SK-N-SH (cell line): ENCODE results near the gene OTUD5. TPM values are rescaled to one million over a fixed set of nuclear protein-coding genes. Genes with fewer than 3 reads are reported as not detected.

ENCODE experiments used
- CTCF ChIA-PET: fragments of 300-600, 350-600 bp; formaldehyde crosslinking; extraction: SDS; loops from one replicate; lab custom pipeline; 2021; lab: Yijun Ruan, JAX
- POLR2A ChIA-PET: fragments of 350-600 bp; sonication (Branson Sonifier 250); formaldehyde crosslinking; extraction: SDS; loops from one replicate; lab custom pipeline; 2020; ENCODE audit warnings: antibody characterized with exemption, inconsistent platforms; lab: Yijun Ruan, JAX
- DNase-seq: peaks from one replicate; pipeline ENCODE4 v3.0.0; 2012
- H2AFZ ChIP-seq: fragments of 200-600 bp; sonication (generic); 2 replicates; pipeline ENCODE4 v1.8.1; 2016; ENCODE audit warnings: antibody characterized with exemption, mild to moderate bottlenecking, low read depth
- H3F3A ChIP-seq: fragments of 200-600 bp; sonication (generic); replicated peaks from 2 replicates; pipeline ENCODE3; 2016; ENCODE audit warnings: antibody characterized with exemption, mild to moderate bottlenecking; ENCODE audit not compliant: insufficient read depth
- H3K27ac ChIP-seq, 2 experiments: fragments of 200-500 bp in 1 of 2; fragments of 200-600 bp in 1 of 2; sonication (Bioruptor generic) in 1 of 2; sonication (generic), shearing (Covaris generic) in 1 of 2; 2 replicates each; pipeline versions ENCODE4 v1.5.1 to v1.6.1; 2014 to 2016; ENCODE audit warnings: low read depth in 2 of 2, inconsistent platforms in 1 of 2, low read length in 1 of 2, mild to moderate bottlenecking in 1 of 2, mixed read lengths in 1 of 2
- H3K27me3 ChIP-seq: fragments of 200-600 bp; sonication (generic), shearing (Covaris generic); 2 replicates; pipeline ENCODE4 v1.6.1; 2016; ENCODE audit warnings: mixed run types; ENCODE audit not compliant: insufficient read depth
- H3K36me3 ChIP-seq, 2 experiments: fragments of 200-500 bp in 1 of 2; fragments of 200-600 bp in 1 of 2; sonication (Bioruptor generic) in 1 of 2; sonication (generic) in 1 of 2; replicated peaks in 1 of 2; 2 replicates each; pipeline versions ENCODE3 to v1.5.1; 2014 to 2016; ENCODE audit warnings: low read length in 1 of 2, mild to moderate bottlenecking in 1 of 2; ENCODE audit not compliant: insufficient read depth in 2 of 2, control insufficient read depth in 1 of 2
- H3K4me1 ChIP-seq, 2 experiments: fragments of 200-500 bp in 1 of 2; fragments of 200-600 bp in 1 of 2; sonication (Bioruptor generic) in 1 of 2; sonication (generic), shearing (Covaris generic) in 1 of 2; 2 replicates each; pipeline versions ENCODE4 v1.5.1 to v1.6.1; 2014 to 2016; ENCODE audit warnings: low read depth in 1 of 2, low read length in 1 of 2, mixed run types in 1 of 2; ENCODE audit not compliant: insufficient read depth in 2 of 2, control insufficient read depth in 1 of 2
- H3K4me2 ChIP-seq: fragments of 200-600 bp; sonication (generic), shearing (Covaris generic); 2 replicates; pipeline ENCODE4 v1.6.1; 2017; ENCODE audit warnings: mixed run types
- H3K4me3 ChIP-seq, 2 experiments: fragments of 200-500 bp in 1 of 2; fragments of 200-600 bp in 1 of 2; sonication (Bioruptor generic) in 1 of 2; sonication (generic), shearing (Covaris generic) in 1 of 2; 2 replicates each; pipeline versions ENCODE4 v1.5.1 to v1.8.1; 2014 to 2016; ENCODE audit warnings: low read depth in 2 of 2, inconsistent platforms in 1 of 2, low read length in 1 of 2, mild to moderate bottlenecking in 1 of 2, mixed read lengths in 1 of 2, moderate library complexity in 1 of 2
- H3K79me2 ChIP-seq: fragments of 200-600 bp; sonication (generic); 2 replicates; pipeline ENCODE4 v1.8.1; 2017; ENCODE audit warnings: mild to moderate bottlenecking; ENCODE audit not compliant: insufficient read depth
- H3K9ac ChIP-seq: fragments of 200-600 bp; sonication (generic); 2 replicates; pipeline ENCODE4 v1.6.1; 2017; ENCODE audit warnings: mixed run types
- H3K9me2 ChIP-seq: fragments of 200-600 bp; sonication (generic); 2 replicates; pipeline ENCODE4 v1.6.1; 2017; ENCODE audit warnings: mixed run types
- H3K9me3 ChIP-seq: fragments of 200-600 bp; sonication (generic); 2 replicates; pipeline ENCODE4 v1.6.1; 2017; ENCODE audit warnings: mixed run types, mild to moderate bottlenecking, moderate library complexity
- H4K20me1 ChIP-seq: fragments of 200-600 bp; sonication (generic); 2 replicates; pipeline ENCODE4 v1.6.1; 2017; ENCODE audit warnings: mild to moderate bottlenecking, mixed run types; ENCODE audit not compliant: insufficient read depth
- ELF1 ChIP-seq: IDR thresholded peaks from 2 replicates; pipeline ENCODE4 v1.4.0; 2012
- EP300 ChIP-seq, 2 experiments: IDR thresholded peaks; 2 replicates each; pipeline versions ENCODE4 v1.4.0 to v1.6.1; 2012; ENCODE audit warnings: borderline replicate concordance in 1 of 2, low read depth in 1 of 2, low read length in 1 of 2
- FOSL2 ChIP-seq: IDR thresholded peaks from 2 replicates; pipeline ENCODE4 v1.4.0; 2012; ENCODE audit warnings: low read depth, mild to moderate bottlenecking, moderate library complexity, borderline replicate concordance
- FOXJ3 ChIP-seq: sonication (generic); formaldehyde crosslinking; IDR thresholded peaks from 2 replicates; pipeline ENCODE4 v1.5.1; 2020; ENCODE audit warnings: mild to moderate bottlenecking, missing genetic modification reagents
- FOXM1 ChIP-seq: IDR thresholded peaks from 2 replicates; pipeline ENCODE4 v1.4.0; 2012; ENCODE audit warnings: low read depth, mild to moderate bottlenecking
- GABPA ChIP-seq: IDR thresholded peaks from 2 replicates; pipeline ENCODE4 v1.4.0; 2012; ENCODE audit warnings: low read depth, mild to moderate bottlenecking
- GATA2 ChIP-seq: sonication (generic); formaldehyde crosslinking; IDR thresholded peaks from 2 replicates; pipeline ENCODE4 v1.5.0; 2020; ENCODE audit warnings: mild to moderate bottlenecking, missing genetic modification reagents
- MEF2A ChIP-seq: IDR thresholded peaks from 2 replicates; pipeline ENCODE4 v1.4.0; 2012; ENCODE audit warnings: low read depth, borderline replicate concordance
- NFIC ChIP-seq: IDR thresholded peaks from 2 replicates; pipeline ENCODE4 v1.4.0; 2012; ENCODE audit warnings: borderline replicate concordance
- POLR2AphosphoS5 ChIP-seq: IDR thresholded peaks from 2 replicates; pipeline ENCODE4 v1.6.1; 2012; ENCODE audit warnings: low read depth, low read length
- RAD21 ChIP-seq: IDR thresholded peaks from 2 replicates; pipeline ENCODE4 v1.6.1; 2012; ENCODE audit warnings: mild to moderate bottlenecking, low read length
- RCOR1 ChIP-seq: fragments of 150-350 bp; IDR thresholded peaks from 2 replicates; pipeline ENCODE4 v1.6.1; 2017; ENCODE audit warnings: antibody characterized with exemption, low read length
- RFX5 ChIP-seq: IDR thresholded peaks from 2 replicates; pipeline ENCODE4 v1.6.1; 2012; ENCODE audit warnings: mild to moderate bottlenecking, improper control_type of control experiment, low read length
- RXRA ChIP-seq: IDR thresholded peaks from 2 replicates; pipeline ENCODE4 v1.4.0; 2012; ENCODE audit warnings: low read depth, mild to moderate bottlenecking, borderline replicate concordance
- SIN3A ChIP-seq: IDR thresholded peaks from 2 replicates; pipeline ENCODE4 v1.6.1; 2012; ENCODE audit warnings: low read depth, mild to moderate bottlenecking, low read length, moderate library complexity, borderline replicate concordance
- SMC3 ChIP-seq: IDR thresholded peaks from 2 replicates; pipeline ENCODE4 v1.6.1; 2012; ENCODE audit warnings: low read depth, low read length, improper control_type of control experiment
- TCF12 ChIP-seq: IDR thresholded peaks from 2 replicates; pipeline ENCODE4 v1.4.0; 2012
- TEAD4 ChIP-seq: IDR thresholded peaks from 2 replicates; pipeline ENCODE4 v1.4.0; 2012; ENCODE audit warnings: mild to moderate bottlenecking, borderline replicate concordance; ENCODE audit not compliant: insufficient read depth
- YY1 ChIP-seq: IDR thresholded peaks from 2 replicates; pipeline ENCODE4 v1.4.0; 2012; ENCODE audit warnings: low read depth, mild to moderate bottlenecking
- WGBS: methylation state at CpG from one replicate; pipeline ENCODE4 v1.1.6; 2017; ENCODE audit warnings: low lambda C conversion rate; 5-methylcytosine and 5-hydroxymethylcytosine counted together
- polyA plus RNA-seq, 3 experiments: library from polyadenylated mRNA; depleted of rRNA; stranded (reverse); fragments of >200 nt; gene quantifications; 2 replicates each; pipeline ENCODE4 v1.2.3, GENCODE V29; 2012
- TF ChIP-seq, protein P1 (sequence below): IDR thresholded peaks from 2 replicates; pipeline ENCODE4 v1.6.1; 2012; ENCODE audit warnings: mild to moderate bottlenecking, low read depth, low read length, moderate library complexity
- TF ChIP-seq, protein P2 (sequence below): IDR thresholded peaks from 2 replicates; pipeline ENCODE4; 2012
- TF ChIP-seq, protein P3 (sequence below): IDR thresholded peaks from 2 replicates; pipeline ENCODE4 v1.4.0; 2012; ENCODE audit warnings: low read depth, borderline replicate concordance
- TF ChIP-seq, protein P4 (sequence below): fragments of 200-600 bp; sonication (generic); IDR thresholded peaks from 2 replicates; pipeline ENCODE4 v1.6.1; 2017; ENCODE audit warnings: antibody characterized with exemption, mild to moderate bottlenecking, moderate library complexity
- TF ChIP-seq, protein P5 (sequence below): fragments of 150-350 bp; IDR thresholded peaks from 2 replicates; pipeline ENCODE4 v1.6.1; 2016; ENCODE audit warnings: mild to moderate bottlenecking, low read depth, low read length
- TF ChIP-seq, protein P6 (sequence below): IDR thresholded peaks from 2 replicates; pipeline ENCODE4 v1.4.0; 2012; ENCODE audit warnings: low read depth

The OTUD5 gene
- polyA plus RNA-seq, 1 of the 3 experiments (the other 2 are of a cell fraction), result 90.4 TPM

DNA sequence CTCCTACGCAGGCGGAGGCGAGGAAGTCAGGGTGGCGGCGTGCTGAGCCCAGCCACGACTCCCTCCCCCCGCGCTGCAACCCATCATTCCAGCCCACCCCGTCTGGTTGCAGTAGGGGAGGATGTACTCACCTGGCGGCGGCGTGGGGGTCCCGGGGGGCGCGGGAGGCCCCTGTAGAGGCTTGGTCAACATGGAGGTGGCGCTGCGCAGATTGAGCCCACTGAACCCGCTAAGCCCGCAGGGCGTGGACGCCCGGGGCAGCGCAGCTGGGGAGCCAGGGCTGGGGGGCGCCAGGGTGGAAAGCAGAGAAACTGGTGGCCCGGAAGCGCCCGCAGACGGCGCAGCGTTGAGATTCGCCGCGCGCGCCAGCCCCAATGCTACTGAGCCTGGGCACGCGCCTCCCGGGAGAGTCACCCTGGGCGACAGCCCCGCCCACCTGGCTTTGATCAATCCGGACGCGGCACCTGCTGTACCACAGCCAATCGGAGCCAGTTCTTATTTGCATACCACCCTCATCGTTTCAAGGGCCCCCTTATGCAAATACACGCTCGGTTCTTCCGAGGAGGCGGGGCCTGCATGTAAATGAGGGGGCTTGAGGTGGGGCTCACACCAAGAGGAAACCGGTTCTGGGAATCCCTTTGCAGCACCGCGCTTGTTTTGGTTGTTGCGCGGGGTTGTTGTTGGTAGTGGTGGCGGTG is 38.6 kb downstream of the OTUD5 start, which contains the start of gene PIM2:
PIM2 (minus strand) TSS at position 382 of the 698 bp plus-strand sequence; CDS start at position 192, 190 bp downstream.
- H3K9me3 ChIP-seq, result no peaks in the 10 kb centered on the region
- peaks cover 3 to 32% of the 10 kb centered on the region in 2 experiments for H3K36me3 ChIP-seq
- peaks cover 3% of the 10 kb centered on the region; the same call in 1 of the 2 replicates for H3K79me2 ChIP-seq
- DNase-seq, result peak; percentile 93
- 0 out of 2 replicates have a peak, but pooled peaks cover 9% of the 10 kb centered on the region for H4K20me1 ChIP-seq
- peak within 1 kb of the TSS; percentile 95 for H3K4me2 ChIP-seq
- peaks cover 5 to 26% of the 10 kb centered on the region in 2 experiments; a peak in 2 of 4 replicates for H3K4me1 ChIP-seq
- CTCF ChIA-PET, result no interaction called here
- peak within 1 kb of the TSS; percentile 61 to 71 for H3K4me3 ChIP-seq
- POLR2A ChIA-PET, result no interaction called here
- peak within 1 kb of the TSS; percentile 38 to 60; a peak in 3 of 4 replicates for H3K27ac ChIP-seq
- no peaks in the 10 kb centered on the region for H3K9me2 ChIP-seq
- peak within 1 kb of the TSS; percentile 78 for H3K9ac ChIP-seq
- peaks cover 12% of the 10 kb centered on the region for H3F3A ChIP-seq
- no peak within 1 kb of the TSS for H2AFZ ChIP-seq
- no peaks in the 10 kb centered on the region for H3K27me3 ChIP-seq
- 14% methylated on average over 9 of the region's 55 CpGs for whole genome bisulfite sequencing
- no peak for TF ChIP-seq RXRA
- TF ChIP-seq YY1, result no peak
- TF ChIP-seq SIN3A, result no peak
- peak; percentile 56 for TF ChIP-seq ELF1
- no peak for TF ChIP-seq FOXJ3 (CRISPR knock-in tag)
- TF ChIP-seq GABPA, result no peak; the same call in 1 of the 2 replicates
- TF ChIP-seq RFX5, result no peak
- TF ChIP-seq, protein P1, sequence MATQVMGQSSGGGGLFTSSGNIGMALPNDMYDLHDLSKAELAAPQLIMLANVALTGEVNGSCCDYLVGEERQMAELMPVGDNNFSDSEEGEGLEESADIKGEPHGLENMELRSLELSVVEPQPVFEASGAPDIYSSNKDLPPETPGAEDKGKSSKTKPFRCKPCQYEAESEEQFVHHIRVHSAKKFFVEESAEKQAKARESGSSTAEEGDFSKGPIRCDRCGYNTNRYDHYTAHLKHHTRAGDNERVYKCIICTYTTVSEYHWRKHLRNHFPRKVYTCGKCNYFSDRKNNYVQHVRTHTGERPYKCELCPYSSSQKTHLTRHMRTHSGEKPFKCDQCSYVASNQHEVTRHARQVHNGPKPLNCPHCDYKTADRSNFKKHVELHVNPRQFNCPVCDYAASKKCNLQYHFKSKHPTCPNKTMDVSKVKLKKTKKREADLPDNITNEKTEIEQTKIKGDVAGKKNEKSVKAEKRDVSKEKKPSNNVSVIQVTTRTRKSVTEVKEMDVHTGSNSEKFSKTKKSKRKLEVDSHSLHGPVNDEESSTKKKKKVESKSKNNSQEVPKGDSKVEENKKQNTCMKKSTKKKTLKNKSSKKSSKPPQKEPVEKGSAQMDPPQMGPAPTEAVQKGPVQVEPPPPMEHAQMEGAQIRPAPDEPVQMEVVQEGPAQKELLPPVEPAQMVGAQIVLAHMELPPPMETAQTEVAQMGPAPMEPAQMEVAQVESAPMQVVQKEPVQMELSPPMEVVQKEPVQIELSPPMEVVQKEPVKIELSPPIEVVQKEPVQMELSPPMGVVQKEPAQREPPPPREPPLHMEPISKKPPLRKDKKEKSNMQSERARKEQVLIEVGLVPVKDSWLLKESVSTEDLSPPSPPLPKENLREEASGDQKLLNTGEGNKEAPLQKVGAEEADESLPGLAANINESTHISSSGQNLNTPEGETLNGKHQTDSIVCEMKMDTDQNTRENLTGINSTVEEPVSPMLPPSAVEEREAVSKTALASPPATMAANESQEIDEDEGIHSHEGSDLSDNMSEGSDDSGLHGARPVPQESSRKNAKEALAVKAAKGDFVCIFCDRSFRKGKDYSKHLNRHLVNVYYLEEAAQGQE, result no peak
- no peak for TF ChIP-seq NFIC
- no peak for TF ChIP-seq RCOR1
- no peak for TF ChIP-seq SMC3
- TF ChIP-seq TEAD4, result no peak
- TF ChIP-seq, protein P2, sequence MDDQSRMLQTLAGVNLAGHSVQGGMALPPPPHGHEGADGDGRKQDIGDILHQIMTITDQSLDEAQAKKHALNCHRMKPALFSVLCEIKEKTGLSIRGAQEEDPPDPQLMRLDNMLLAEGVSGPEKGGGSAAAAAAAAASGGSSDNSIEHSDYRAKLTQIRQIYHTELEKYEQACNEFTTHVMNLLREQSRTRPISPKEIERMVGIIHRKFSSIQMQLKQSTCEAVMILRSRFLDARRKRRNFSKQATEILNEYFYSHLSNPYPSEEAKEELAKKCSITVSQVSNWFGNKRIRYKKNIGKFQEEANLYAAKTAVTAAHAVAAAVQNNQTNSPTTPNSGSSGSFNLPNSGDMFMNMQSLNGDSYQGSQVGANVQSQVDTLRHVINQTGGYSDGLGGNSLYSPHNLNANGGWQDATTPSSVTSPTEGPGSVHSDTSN, result no peak
- TF ChIP-seq, protein P3, sequence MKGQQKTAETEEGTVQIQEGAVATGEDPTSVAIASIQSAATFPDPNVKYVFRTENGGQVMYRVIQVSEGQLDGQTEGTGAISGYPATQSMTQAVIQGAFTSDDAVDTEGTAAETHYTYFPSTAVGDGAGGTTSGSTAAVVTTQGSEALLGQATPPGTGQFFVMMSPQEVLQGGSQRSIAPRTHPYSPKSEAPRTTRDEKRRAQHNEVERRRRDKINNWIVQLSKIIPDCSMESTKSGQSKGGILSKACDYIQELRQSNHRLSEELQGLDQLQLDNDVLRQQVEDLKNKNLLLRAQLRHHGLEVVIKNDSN, result peak; percentile 72; the same call in 1 of the 2 replicates
- TF ChIP-seq EP300 (IDR thresholded peaks at IDR 0.05; ENCODE audit: borderline replicate concordance in 1 of 2, low read depth in 1 of 2, low read length in 1 of 2), result no peak
- TF ChIP-seq FOSL2, result no peak
- no peak for TF ChIP-seq GATA2
- TF ChIP-seq, protein P4, sequence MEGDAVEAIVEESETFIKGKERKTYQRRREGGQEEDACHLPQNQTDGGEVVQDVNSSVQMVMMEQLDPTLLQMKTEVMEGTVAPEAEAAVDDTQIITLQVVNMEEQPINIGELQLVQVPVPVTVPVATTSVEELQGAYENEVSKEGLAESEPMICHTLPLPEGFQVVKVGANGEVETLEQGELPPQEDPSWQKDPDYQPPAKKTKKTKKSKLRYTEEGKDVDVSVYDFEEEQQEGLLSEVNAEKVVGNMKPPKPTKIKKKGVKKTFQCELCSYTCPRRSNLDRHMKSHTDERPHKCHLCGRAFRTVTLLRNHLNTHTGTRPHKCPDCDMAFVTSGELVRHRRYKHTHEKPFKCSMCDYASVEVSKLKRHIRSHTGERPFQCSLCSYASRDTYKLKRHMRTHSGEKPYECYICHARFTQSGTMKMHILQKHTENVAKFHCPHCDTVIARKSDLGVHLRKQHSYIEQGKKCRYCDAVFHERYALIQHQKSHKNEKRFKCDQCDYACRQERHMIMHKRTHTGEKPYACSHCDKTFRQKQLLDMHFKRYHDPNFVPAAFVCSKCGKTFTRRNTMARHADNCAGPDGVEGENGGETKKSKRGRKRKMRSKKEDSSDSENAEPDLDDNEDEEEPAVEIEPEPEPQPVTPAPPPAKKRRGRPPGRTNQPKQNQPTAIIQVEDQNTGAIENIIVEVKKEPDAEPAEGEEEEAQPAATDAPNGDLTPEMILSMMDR, result peak; percentile 14
- TF ChIP-seq, protein P5, sequence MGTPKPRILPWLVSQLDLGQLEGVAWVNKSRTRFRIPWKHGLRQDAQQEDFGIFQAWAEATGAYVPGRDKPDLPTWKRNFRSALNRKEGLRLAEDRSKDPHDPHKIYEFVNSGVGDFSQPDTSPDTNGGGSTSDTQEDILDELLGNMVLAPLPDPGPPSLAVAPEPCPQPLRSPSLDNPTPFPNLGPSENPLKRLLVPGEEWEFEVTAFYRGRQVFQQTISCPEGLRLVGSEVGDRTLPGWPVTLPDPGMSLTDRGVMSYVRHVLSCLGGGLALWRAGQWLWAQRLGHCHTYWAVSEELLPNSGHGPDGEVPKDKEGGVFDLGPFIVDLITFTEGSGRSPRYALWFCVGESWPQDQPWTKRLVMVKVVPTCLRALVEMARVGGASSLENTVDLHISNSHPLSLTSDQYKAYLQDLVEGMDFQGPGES, result no peak
- no peak for TF ChIP-seq MEF2A
- peak; percentile 96 for TF ChIP-seq POLR2AphosphoS5
- TF ChIP-seq, protein P6, sequence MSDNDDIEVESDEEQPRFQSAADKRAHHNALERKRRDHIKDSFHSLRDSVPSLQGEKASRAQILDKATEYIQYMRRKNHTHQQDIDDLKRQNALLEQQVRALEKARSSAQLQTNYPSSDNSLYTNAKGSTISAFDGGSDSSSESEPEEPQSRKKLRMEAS, result peak; percentile 22; the same call in 1 of the 2 replicates
- TF ChIP-seq TCF12, result no peak
- TF ChIP-seq RAD21, result no peak
- TF ChIP-seq FOXM1, result no peak
